GM21619 (cell line): ENCODE results near the gene UNC80.
A peak's percentile ranks its signal among the peaks of the same experiment; 100 is the strongest.

Experiments used
- ATAC-seq: cut with Tn5 transposase; IDR thresholded peaks from one replicate; pipeline ENCODE4 v1.9.1; 2021; ENCODE audit not compliant: unreplicated experiment

UNC80 gene

DNA sequence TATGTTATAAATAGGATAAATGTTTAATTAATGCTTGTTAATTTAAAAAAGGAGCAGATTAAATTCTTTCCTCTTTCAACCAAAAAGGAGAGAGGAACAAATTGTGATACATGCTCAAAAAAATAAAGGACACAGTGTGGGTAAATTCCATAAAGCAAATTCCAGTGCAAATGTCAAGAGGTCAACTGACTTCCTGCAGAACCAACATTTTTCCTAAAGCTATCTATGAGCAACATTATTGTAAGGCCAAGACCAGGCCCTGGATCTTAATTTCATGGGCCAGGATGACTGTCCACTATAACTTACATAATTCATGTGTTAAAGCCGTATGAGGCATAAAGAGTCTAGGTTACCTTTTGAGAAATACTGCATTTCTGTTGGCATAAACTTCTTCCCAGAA, 136.9 kb downstream of the UNC80 start:
- ATAC-seq, result no peak

DNA sequence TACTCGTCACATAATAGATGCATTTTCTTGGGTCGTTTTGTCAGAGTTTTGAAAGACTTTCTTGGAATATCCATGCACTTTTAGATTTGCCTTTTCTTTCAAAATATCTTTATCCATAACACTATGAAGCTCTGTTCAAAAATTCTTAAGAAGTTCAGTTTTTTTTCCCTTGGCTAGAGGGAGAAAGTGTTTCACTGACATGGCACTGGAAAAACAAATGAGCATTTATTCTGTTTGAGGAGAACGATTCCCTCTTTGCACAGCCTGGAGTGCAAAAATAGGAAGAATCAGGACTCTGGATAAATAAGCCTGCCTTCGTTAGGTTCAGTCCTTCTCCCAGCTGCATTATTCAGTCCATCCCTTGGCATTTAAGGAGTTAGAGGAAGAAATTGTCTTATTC, 139.9 kb downstream of the UNC80 start:
- ATAC-seq, result no peak

- ATAC-seq, result no peak
These were observed 142.2 kb downstream of the UNC80 start for GRCh38 chr2:209913786-209914345.

DNA sequence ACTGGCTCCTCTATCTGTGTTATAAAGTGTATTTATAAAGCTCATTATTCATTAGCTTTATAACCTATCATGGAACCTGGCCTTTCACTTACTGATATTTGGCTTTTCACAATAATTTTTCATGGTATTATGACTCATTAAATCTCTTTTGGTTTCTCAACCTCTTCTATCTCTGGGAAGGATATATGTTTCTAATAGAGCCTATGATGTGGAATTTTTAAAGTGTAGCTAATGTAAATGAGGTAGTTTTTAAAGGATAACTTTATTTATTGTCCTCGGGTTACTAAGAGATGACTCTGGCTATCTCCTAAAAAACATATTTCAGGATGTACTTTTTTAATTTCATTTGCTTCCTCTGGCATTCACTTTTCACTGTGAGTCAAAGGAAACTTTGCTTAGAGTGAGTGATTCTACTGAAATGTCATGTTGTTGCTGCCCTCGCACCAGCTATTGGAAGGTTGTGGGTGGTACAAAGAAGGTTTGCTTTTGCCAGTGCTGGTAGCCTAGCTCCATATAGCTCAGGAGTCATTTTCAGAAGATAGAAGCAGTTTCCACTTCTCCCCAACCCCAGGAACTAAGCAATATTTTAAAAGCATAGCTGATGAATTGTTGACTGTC, 145.6 kb downstream of the UNC80 start:
- no peak for ATAC-seq

- no peak for ATAC-seq
These were observed 146.6 kb downstream of the UNC80 start for GRCh38 chr2:209918251-209918650.

- no peak for ATAC-seq
These were observed 150.5 kb downstream of the UNC80 start for GRCh38 chr2:209922116-209922515.

DNA sequence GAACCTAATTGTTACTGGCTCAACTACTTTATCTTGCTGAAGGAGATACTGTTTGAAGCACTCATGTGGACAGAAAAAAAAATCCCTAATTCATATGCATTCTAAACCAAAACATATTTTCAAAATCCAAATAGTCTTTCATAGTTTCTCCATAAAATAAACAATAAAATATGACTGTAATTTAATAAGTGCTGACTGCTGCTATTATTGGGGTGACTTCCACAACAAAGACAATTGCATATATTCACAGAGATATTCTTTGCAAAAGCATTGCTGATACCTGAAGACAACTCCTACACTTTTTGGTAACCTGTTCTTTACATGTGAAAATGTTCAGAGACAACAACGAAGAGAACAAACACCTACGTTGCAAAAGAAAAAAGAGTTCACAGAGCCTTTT, 157.7 kb downstream of the UNC80 start:
- no peak for ATAC-seq

DNA sequence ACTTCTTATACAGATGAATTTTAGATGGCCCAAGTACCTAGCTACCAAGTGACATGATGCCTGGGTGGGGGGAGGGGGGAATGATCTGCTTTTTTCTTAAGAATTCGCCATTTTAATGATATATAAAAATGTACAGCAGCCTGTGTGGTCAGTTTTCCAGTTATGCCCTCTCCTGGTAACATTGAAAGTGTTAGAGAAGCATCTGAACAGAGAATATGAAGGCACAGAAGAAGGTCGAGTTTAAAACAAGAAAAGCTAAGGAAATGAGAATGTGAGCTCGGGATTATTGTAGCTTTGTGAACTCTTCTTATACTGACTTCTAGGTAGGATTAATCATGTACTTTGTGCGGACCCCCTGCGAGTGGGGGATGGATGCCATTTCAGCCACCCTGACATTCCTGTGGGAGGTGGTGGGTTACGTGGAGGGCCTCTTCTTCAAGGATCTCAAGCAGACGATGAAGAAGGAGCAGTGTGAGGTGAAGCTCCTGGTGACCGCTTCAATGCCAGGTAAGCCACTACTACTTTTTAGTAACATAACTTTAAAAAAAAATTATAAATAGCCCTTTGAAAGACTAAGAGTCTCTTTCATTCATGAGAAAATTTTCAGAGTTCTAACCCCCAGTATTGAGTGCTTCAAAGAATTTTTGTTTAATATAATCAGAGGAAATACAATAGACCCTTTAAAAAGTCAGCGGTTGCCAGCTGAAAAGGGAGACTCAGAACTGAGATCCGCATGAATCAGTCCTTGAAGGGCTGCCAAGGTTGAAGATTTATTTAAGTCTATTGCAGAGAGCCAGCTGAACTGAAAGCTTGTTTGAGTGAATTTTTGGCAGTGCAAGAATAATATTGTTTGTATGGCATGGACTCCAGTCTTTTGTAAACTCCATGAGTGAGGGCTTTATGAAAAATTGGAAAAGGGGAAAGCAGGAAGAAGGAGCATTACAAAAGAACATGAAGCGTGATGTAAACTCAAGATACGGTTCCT, 162.2 kb downstream of the UNC80 start:
- ATAC-seq, result no peak

DNA sequence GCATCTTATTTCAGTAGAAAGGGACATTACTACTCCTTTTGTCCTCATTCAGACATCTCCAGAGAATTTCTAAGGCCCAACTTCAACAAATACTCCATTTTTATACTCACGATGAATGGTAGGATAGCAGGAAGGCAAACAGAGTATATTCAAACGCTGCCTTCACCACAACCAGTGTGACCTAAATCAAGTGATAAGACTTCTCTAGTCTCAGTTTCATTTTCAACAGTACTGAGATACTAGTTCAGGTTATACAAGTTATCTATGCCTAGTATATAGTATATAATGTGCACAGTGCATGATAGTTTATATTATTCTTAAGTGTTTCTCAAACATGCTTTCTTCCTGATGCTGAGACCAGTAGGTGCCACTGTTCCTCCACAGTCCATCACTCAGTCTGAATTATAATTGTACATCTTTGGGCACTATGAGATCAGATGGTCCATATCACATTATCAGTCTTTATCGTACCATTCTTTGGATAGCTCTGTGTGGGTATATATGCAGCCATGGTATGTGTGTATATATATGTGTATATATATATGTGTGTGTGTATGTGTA, 164.6 kb downstream of the UNC80 start:
- ATAC-seq, result no peak

DNA sequence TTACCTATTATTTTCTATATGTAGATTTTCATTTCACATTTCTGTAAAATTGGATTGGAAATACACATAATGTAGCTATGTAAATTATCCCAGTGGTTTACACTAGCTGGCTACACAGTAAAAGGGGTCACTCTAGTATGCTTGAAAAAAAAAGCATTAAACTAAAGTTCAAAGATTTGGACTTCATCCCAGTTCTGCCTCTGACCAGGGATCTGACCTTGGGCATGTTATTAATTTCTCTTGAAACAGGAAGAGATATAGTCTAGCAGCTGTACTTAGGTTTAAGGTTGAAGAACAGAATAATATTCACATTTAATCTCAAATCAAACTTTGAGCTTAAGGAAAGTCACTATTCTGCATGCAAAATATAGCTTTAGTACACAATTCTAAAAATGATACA, 166.3 kb downstream of the UNC80 start:
- ATAC-seq, result no peak

DNA sequence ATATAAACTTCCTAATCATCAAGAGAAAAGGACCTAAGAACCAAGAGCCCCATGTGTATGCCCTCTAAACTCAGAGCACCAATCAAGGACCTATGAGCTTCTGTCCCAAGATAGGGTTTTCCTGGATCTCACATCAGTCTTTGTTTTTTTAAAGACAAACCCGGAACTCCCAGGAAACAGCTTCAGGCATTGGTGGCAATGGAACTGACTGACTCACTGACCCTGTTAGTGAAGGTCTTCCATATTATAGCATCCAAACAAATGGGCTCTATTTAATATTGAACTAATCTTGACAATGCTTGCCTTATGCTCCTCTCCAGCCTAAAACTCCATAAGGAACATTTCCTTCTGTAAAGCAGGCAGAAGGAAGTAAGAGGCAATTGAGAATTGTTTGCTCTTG, 167.3 kb downstream of the UNC80 start:
- ATAC-seq, result no peak

GRCh38 chr2:209940936-209941335, 169.3 kb downstream of the UNC80 start:
- ATAC-seq, result no peak

GRCh38 chr2:209942426-209942825, 170.8 kb downstream of the UNC80 start:
- ATAC-seq, result no peak

DNA sequence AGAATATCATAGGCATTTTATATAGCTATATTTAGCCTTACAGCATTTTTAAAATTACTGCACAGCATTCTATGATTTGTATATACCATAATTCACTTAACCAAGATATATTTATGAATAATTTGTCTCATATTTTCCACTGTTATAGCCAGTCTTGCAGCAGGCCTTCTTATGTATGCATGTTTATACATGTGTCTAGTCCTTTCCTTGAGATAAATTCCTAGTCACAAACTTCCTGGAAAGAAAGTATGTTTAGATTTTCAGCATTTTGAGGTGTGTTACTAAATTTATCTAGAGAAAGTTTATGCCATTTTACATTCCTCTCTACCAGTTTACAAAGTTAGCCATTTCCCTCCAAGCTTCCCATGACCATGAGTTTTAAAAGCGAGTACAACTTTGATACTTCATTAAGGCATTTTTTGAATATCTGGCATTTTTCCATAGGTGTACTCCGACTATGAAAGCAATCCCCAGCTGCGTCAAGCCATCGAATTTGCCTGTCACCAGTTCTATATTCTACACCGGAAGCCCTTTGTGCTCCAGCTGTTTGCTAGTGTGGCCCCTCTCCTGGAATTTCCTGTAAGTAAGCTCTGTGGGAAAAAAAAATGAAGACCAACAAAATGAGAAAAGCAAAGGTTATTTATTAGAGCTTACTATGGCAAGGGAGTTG, 171.4 kb downstream of the UNC80 start:
- ATAC-seq, result no peak

DNA sequence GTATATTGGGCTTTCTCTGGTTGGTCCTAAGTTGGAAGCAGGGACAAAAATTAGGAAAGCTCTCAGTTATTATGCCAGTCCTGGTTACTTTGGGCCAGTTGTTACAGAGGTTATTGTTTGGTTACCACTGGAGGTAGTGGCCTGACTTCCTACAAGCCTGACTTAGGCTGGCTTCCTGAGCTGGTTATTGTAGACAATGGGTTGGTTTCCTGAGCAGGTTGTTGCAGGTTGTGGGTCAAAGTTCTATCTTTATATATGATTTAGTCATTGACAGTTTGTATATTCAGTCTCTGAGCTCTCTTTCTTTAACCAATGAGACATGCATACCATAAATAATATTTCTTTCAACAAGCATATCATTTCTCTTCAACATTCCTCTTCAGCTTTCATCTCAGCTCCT, 172.1 kb downstream of the UNC80 start:
- ATAC-seq, result no peak

DNA sequence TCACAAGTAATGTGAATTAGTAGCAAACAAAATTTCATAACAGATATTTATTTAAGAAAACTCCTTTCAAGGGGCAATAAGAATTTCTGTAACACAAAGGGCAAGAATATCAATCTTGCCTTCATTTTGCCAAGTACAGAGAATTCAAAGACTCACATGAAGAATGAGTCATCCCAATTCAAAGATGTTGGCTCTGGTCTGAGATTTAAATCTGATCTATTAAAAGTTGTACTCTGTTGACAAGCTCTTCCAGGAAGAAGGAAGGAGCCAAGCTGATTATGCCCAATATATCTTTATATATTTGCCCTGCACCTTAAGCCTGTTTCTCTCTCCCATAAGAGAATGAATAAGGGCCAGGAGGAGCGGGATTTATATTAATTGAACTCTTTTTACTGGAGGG, 174.9 kb downstream of the UNC80 start:
- no peak for ATAC-seq

DNA sequence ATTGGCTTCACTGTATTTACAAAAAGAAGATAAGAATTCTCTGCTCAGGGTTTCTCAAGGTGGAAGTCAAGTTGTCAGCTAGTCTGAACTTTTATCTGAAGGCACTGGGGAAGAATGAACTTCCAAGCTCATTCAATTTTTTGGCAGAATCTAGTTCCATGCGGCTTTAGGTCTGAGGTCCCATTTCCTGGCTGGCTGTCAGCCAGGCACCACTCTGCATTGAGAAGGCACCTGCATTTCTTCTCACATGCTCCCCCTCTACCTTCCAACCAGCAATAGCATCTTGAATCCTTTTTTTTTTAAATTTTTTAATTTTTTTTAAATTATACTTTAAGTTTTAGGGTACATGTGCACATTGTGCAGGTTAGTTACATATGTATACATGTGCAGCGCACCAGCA, 184.6 kb downstream of the UNC80 start:
- no peak for ATAC-seq

GRCh38 chr2:209958016-209958415, 186.4 kb downstream of the UNC80 start:
- ATAC-seq, result no peak

- ATAC-seq, result no peak
These were observed 188.4 kb downstream of the UNC80 start for GRCh38 chr2:209960045-209960444.

GRCh38 chr2:209960676-209961630, 189.3 kb downstream of the UNC80 start:
- peak; percentile 97 for ATAC-seq
